Esophagus squamous epithelium (tissue), 4 donors: ENCODE results near the gene PDSS2.

ENCODE experiments used
- CTCF ChIP-seq, 6 experiments: fragments of 450-650 bp in 4 of 6; fragments of 200-600 bp in 2 of 6; sonication (generic) in 2 of 6; IDR thresholded peaks; one replicate each; pipeline ENCODE4 v1.5.1; 2016 to 2019; ENCODE audit warnings: antibody characterized with exemption in 6 of 6, mild to moderate bottlenecking in 4 of 6, moderate library complexity in 4 of 6
- POLR2A ChIP-seq, 4 donors: fragments of 450-650 bp; IDR thresholded peaks; one replicate each; pipeline ENCODE4 v1.6.1; 2017; ENCODE audit warnings: antibody characterized with exemption in 4 of 4, mild to moderate bottlenecking in 4 of 4, moderate library complexity in 3 of 4

- TF ChIP-seq CTCF (IDR thresholded peaks at IDR 0.05): no peak
- no peak for TF ChIP-seq POLR2A (IDR thresholded peaks at IDR 0.05)
Measured at GRCh38 chr6:107319906-107320530, 139.3 kb downstream of the PDSS2 start.
